ENCODE results near the gene ZNF277. TPM values are rescaled to one million over a fixed set of nuclear protein-coding genes. Genes with fewer than 3 reads are reported as not detected.
"Not testable (repeated sequence)": the region's sequence is repeated elsewhere in the genome, so short reads cannot be mapped to it uniquely, and the experiment has no call there.

ZNF277 gene
- polyA plus RNA-seq, 1 donor = 25.4 TPM

DNA sequence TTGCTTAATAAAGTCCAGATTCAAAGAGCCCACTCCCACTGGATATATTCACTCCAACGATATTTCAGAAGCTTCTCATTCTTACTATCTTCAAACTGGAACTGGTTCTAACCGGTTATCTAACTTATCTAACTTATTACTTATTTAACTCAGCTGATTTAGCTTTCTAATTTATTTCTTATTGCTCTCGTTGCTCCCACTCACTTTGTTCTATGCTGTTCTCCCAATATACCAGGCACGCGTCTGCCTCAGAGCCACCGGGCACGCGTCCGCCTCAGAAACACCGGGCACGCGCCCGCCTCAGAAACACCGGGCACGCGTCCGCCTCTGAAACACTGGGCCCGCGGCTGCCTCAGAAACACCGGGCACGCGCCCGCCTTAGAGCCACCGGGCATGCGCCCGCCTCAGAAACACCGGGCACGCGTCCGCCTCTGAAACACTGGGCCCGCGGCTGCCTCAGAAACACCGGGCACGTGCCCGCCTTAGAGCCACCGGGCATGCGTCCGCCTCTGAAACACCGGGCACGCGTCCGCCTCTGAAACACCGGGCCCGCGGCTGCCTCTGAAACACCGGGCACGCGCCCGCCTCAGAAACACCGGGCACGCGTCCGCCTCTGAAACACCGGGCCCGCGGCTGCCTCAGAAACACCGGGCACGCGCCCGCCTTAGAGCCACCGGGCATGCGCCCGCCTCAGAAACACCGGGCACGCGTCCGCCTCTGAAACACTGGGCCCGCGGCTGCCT is 184.8 kb downstream of the ZNF277 start:
- not testable (repeated sequence) for DNase-seq (ENCODE audit: low read depth)

DNA sequence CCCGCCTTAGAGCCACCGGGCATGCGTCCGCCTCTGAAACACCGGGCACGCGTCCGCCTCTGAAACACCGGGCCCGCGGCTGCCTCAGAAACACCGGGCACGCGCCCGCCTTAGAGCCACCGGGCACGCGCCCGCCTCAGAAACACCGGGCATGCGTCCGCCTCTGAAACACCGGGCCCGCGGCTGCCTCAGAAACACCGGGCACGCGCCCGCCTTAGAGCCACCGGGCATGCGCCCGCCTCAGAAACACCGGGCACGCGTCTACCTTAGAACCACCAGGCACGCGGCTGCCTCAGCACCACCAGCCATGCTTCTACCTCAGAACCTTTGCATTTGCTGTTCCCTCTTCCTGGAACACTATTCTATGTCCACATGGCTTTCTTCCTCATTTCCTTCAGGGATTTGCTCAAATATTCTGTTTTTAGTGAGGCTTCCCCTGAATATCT is 185.4 kb downstream of the ZNF277 start:
- not testable (repeated sequence) for DNase-seq (ENCODE audit: low read depth)

Other genes starting within 250 kb of the ZNF277 start
- 7.5 TPM for gene DOCK4, start 296 bp upstream of the ZNF277 start, polyA plus RNA-seq (ENCODE audit: insufficient read length)
- 32.8 TPM for gene IFRD1, start 243.8 kb downstream of the ZNF277 start, polyA plus RNA-seq (ENCODE audit: insufficient read length)